Nephron (organoid): ENCODE results near the gene ALKBH8.
"Not testable (repeated sequence)": the region's sequence is repeated elsewhere in the genome, so short reads cannot be mapped to it uniquely, and the experiment has no call there.

ENCODE experiments used
- H3K27ac Mint-ChIP-seq, 3 experiments: 2 replicates each; pipeline ENCODE4 v1.8.0; 2020; ENCODE audit warnings: mixed read lengths in 3 of 3, mild to moderate bottlenecking in 2 of 3, moderate library complexity in 1 of 3
- H3K27me3 Mint-ChIP-seq: 2 replicates; pipeline ENCODE4 v1.8.0; 2021; ENCODE audit warnings: low read depth, mild to moderate bottlenecking, moderate library complexity, mixed read lengths
- H3K36me3 Mint-ChIP-seq: 2 replicates; pipeline ENCODE4 v1.8.0; 2020; ENCODE audit warnings: low read depth, mixed read lengths
- H3K4me1 Mint-ChIP-seq: 2 replicates; pipeline ENCODE4 v1.8.0; 2020; ENCODE audit warnings: mixed read lengths
- H3K4me3 Mint-ChIP-seq, 3 experiments: 2 replicates each; pipeline ENCODE4 v1.8.0; 2020; ENCODE audit warnings: mild to moderate bottlenecking in 3 of 3, mixed read lengths in 3 of 3, moderate library complexity in 2 of 3
- H3K9me3 Mint-ChIP-seq: 2 replicates; pipeline ENCODE4 v1.8.0; 2020; ENCODE audit warnings: mixed read lengths
- TF ChIP-seq, protein P1 (sequence below), 3 experiments: fragments of 200-600 bp; sonication (generic); IDR thresholded peaks; one replicate each; pipeline ENCODE4 v1.5.0; 2021; ENCODE audit warnings: antibody characterized with exemption in 3 of 3; ENCODE audit not compliant: unreplicated experiment in 3 of 3

ALKBH8 gene

DNA sequence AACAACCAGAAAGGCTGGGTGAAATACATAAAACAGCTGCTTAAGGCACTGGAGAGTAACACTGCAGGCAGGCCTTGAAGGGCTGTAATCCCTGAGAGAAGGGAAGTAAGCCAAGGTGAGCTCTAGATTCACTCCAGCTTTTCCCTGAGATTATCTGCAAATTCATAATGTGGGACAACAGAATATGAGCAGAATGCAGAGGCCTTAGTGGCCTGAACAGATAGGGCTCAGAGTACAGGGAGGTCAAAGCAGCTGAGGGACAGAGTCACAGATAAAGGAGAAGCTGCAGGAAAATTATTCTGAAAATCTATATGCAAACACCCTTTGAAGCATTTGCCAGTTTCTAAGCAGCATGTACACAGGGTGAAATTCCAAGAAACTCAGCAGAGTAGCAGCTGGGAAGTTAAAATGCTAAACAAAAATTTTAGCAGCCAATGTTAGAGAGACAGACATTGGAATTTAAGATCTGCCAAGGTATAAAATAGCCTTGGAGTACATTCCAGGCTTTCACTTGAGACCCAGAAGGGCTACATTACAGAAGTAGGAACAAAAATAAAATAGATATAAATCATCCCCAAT is 59.8 kb downstream of the ALKBH8 start:
- Mint-ChIP-seq H3K27me3 (no peaks in the 10 kb centered on the region), H3K27ac (peak overlapping the region; percentile 93 to 97 (median 95))

DNA sequence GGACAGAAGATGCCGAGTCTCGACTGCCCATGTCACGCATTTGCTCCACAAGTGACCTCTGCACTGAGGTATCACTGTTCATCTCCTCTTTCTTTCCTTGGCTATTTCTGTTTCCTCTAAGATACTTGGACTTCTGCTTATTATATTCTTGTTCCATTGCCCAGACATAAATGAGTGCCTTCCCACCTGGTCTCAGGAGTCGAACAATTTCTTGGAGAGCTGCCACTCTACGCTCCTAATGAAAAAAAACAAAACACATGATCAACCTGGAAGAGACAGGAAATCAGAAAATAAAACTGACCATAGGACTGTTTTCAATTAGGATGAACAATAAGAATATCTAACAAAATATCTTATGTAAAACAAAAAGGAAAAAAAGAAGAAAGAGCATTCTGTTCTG is 60.6 kb downstream of the ALKBH8 start:
- Mint-ChIP-seq H3K27ac (peak overlapping the region; percentile 93 to 97 (median 95)), H3K4me1 (peaks cover 39% of the 10 kb centered on the region), H3K9me3 (peaks cover 3% of the 10 kb centered on the region), H3K27me3 (no peaks in the 10 kb centered on the region), H3K4me3 (no peak overlapping the region), H3K36me3 (peaks cover 44% of the 10 kb centered on the region)
- TF ChIP-seq, protein P1, sequence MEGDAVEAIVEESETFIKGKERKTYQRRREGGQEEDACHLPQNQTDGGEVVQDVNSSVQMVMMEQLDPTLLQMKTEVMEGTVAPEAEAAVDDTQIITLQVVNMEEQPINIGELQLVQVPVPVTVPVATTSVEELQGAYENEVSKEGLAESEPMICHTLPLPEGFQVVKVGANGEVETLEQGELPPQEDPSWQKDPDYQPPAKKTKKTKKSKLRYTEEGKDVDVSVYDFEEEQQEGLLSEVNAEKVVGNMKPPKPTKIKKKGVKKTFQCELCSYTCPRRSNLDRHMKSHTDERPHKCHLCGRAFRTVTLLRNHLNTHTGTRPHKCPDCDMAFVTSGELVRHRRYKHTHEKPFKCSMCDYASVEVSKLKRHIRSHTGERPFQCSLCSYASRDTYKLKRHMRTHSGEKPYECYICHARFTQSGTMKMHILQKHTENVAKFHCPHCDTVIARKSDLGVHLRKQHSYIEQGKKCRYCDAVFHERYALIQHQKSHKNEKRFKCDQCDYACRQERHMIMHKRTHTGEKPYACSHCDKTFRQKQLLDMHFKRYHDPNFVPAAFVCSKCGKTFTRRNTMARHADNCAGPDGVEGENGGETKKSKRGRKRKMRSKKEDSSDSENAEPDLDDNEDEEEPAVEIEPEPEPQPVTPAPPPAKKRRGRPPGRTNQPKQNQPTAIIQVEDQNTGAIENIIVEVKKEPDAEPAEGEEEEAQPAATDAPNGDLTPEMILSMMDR (IDR thresholded peaks at IDR 0.05; ENCODE audit: unreplicated experiment in 3 of 3), result no peak

More for the DNA sequence above, 59.8 kb downstream of the ALKBH8 start:
- H3K4me3 Mint-ChIP-seq, result peak overlapping the region in 1 of 3 experiments; percentile 23
- H3K36me3 Mint-ChIP-seq, result peaks cover 44% of the 10 kb centered on the region
- peaks cover 39% of the 10 kb centered on the region for H3K4me1 Mint-ChIP-seq
- TF ChIP-seq, protein P1 (IDR thresholded peaks at IDR 0.05; ENCODE audit: unreplicated experiment in 3 of 3), result no peak
- H3K9me3 Mint-ChIP-seq, result peaks cover 3% of the 10 kb centered on the region

DNA sequence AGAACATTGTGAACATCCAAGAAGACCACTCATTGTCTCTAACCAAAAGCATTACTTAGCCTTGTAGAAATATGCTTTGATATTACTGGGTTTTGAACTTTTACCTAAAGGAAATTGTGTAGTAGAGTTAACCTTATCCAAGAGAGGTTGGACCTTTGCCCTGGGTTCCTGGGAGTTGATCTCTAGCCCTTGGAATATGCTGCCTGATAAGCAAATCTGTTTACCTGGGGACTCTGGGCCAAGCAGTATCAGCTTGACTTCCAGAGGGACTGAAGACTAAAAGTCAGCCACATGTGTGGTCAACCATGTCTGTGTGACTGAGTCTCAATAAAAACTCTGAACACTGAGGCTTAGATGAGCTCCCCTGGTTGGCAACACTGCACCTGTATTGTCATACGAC is 63.8 kb downstream of the ALKBH8 start:
- Mint-ChIP-seq H3K27me3 (no peaks in the 10 kb centered on the region), H3K4me1 (peaks cover 29% of the 10 kb centered on the region), H3K27ac (no peak overlapping the region), H3K36me3 (peaks cover 39% of the 10 kb centered on the region), H3K9me3 (peaks cover 3% of the 10 kb centered on the region), H3K4me3 (no peak overlapping the region)
- TF ChIP-seq, protein P1 (IDR thresholded peaks at IDR 0.05; ENCODE audit: unreplicated experiment in 3 of 3), result no peak

DNA sequence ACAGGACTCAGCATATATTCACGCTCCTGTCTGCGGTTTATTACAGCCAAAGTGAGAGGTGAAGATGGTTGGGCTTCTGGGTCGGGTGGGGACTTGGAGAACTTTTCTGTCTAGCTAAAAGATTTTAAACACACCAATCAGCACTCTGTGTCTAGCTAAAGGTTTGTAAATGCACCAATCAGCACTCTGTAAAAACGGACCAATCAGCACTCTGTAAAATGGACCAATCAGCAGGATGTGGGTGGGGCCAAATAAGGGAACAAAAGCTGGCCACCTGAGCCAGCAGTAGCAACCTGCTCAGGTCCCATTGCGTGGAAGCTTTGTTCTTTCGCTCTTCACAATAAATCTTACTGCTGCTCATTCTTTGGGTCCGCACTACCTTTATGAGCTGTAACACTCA is 68.2 kb downstream of the ALKBH8 start:
- H3K4me1 Mint-ChIP-seq, H3K4me3 Mint-ChIP-seq, H3K27me3 Mint-ChIP-seq, H3K9me3 Mint-ChIP-seq, H3K27ac Mint-ChIP-seq: not testable (repeated sequence)
- peaks cover 14% of the 10 kb centered on the region for H3K36me3 Mint-ChIP-seq

DNA sequence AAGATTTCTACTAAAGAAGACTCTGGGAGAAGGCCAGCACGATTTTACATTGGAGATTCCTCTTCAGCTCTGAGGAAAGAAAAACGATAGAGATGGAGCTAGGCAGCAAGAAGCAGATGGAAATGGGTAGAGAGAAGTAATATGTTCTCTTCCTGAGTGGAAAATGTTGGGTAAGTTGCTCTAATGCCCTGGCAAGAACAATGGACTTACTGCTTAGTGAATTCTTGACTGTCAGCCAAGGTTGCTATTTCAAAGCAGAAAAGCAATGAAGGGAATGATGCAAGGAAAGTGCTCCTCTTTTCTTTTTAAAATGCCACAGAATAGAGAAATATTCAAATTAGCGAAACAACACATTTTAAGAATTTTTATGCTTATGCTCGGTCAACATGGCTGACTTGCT is 69.5 kb downstream of the ALKBH8 start:
- peaks cover 5% of the 10 kb centered on the region for H3K4me1 Mint-ChIP-seq
- H3K27me3 Mint-ChIP-seq, result no peaks in the 10 kb centered on the region
- peak overlapping the region in 2 of 3 experiments; percentile 39 to 51 for H3K27ac Mint-ChIP-seq
- no peak overlapping the region for H3K4me3 Mint-ChIP-seq
- peaks cover 1% of the 10 kb centered on the region for H3K36me3 Mint-ChIP-seq
- H3K9me3 Mint-ChIP-seq, result no peaks in the 10 kb centered on the region
- TF ChIP-seq, protein P1 (IDR thresholded peaks at IDR 0.05; ENCODE audit: unreplicated experiment in 3 of 3), result no peak

DNA sequence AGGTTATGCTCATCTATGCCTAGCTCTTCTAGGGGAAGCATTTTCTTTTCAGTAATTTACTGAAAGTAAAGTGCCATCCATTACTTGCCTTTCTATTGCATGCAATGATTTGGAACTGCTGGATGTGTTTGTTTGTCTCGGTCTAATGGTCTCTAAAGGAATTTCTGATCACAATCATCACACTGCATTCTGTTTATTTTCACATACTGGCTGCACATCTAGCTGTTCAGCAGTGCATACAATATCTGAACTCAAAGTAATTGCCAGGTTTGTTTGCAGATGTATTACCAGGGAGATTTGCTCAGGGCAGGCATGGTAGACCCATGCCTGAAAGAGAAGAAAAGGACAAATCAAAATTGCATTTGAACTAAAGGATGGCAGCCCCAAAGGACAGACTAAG is 71.5 kb downstream of the ALKBH8 start:
- H3K27ac Mint-ChIP-seq, result peak overlapping the region in 1 of 3 experiments; percentile 4
- TF ChIP-seq, protein P1 (IDR thresholded peaks at IDR 0.05; ENCODE audit: unreplicated experiment in 3 of 3), result no peak
- no peak overlapping the region for H3K4me3 Mint-ChIP-seq
- H3K36me3 Mint-ChIP-seq, result no peaks in the 10 kb centered on the region
- H3K9me3 Mint-ChIP-seq, result no peaks in the 10 kb centered on the region
- no peaks in the 10 kb centered on the region for H3K27me3 Mint-ChIP-seq
- peaks cover 5% of the 10 kb centered on the region for H3K4me1 Mint-ChIP-seq
